Neutrophil (primary cell): Measurements from ENCODE around the gene UPK3B.
"Not testable (repeated sequence)": the region's sequence is repeated elsewhere in the genome, so short reads cannot be mapped to it uniquely, and the experiment has no call there.

Source experiments
- H3K27ac ChIP-seq: fragments of 200-600 bp; sonication (generic); 2 replicates; pipeline ENCODE4 v1.5.1; 2016; ENCODE audit warnings: mild to moderate bottlenecking, moderate library complexity
- H3K27me3 ChIP-seq: fragments of 200-600 bp; sonication (generic); 2 replicates; pipeline ENCODE4 v1.6.0; 2016; ENCODE audit warnings: mild to moderate bottlenecking
- H3K36me3 ChIP-seq: fragments of 200-600 bp; sonication (generic); 2 replicates; pipeline ENCODE4 v1.5.1; 2017
- H3K4me1 ChIP-seq, 2 experiments: fragments of 200-600 bp in 1 of 2; sonication (generic) in 1 of 2; 1 replicate in 1 of 2; 2 replicates in 1 of 2; pipeline versions ENCODE4 v1.5.1 to v1.6.1; 2013 to 2016; ENCODE audit warnings: low read depth in 1 of 2, low read length in 1 of 2, mild to moderate bottlenecking in 1 of 2, moderate library complexity in 1 of 2; ENCODE audit not compliant: control insufficient read depth in 1 of 2, insufficient read depth in 1 of 2
- H3K4me3 ChIP-seq, 2 experiments: fragments of 200-600 bp in 1 of 2; sonication (generic) in 1 of 2; 1 replicate in 1 of 2; 2 replicates in 1 of 2; pipeline ENCODE4 v1.5.1; 2013 to 2016; ENCODE audit warnings: low read depth in 1 of 2, low read length in 1 of 2, mild to moderate bottlenecking in 1 of 2, moderate library complexity in 1 of 2
- H3K9me3 ChIP-seq: fragments of 200-600 bp; sonication (generic); 2 replicates; pipeline ENCODE4 v1.5.1; 2016
- CTCF ChIP-seq: fragments of 200-600 bp; sonication (generic); IDR thresholded peaks from 2 replicates; pipeline ENCODE4 v1.5.1; 2016; ENCODE audit warnings: antibody characterized with exemption

UPK3B gene

GRCh38 chr7:76514926-76515771 is 4.8 kb downstream of the UPK3B start:
- Histone ChIP-seq H3K4me1 (no peaks in the 10 kb centered on the region), H3K9me3 (no peaks in the 10 kb centered on the region), H3K4me3 (no peak overlapping the region), H3K27ac (no peak overlapping the region), H3K27me3 (peaks cover 2% of the 10 kb centered on the region), H3K36me3 (no peaks in the 10 kb centered on the region)
- no peak for TF ChIP-seq CTCF

GRCh38 chr7:76515999-76516443 is 5.7 kb downstream of the UPK3B start:
- Histone ChIP-seq H3K27me3 (no peaks in the 10 kb centered on the region), H3K36me3 (no peaks in the 10 kb centered on the region), H3K4me3 (no peak overlapping the region), H3K9me3 (no peaks in the 10 kb centered on the region), H3K4me1 (no peaks in the 10 kb centered on the region), H3K27ac (no peak overlapping the region)
- peak; percentile 23 for TF ChIP-seq CTCF

GRCh38 chr7:76516932-76517331 is 6.6 kb downstream of the UPK3B start:
- not testable (repeated sequence) for H3K4me3 ChIP-seq, H3K36me3 ChIP-seq, H3K9me3 ChIP-seq, H3K4me1 ChIP-seq, H3K27ac ChIP-seq, H3K27me3 ChIP-seq

- not testable (repeated sequence) for H3K27me3 ChIP-seq, H3K36me3 ChIP-seq, H3K4me1 ChIP-seq, H3K27ac ChIP-seq, H3K4me3 ChIP-seq, H3K9me3 ChIP-seq
These were observed 15.8 kb downstream of the UPK3B start for GRCh38 chr7:76526183-76526582.

GRCh38 chr7:76531643-76532042 is 21.3 kb downstream of the UPK3B start:
- not testable (repeated sequence) for H3K36me3 ChIP-seq, H3K9me3 ChIP-seq, H3K27me3 ChIP-seq, H3K4me1 ChIP-seq, H3K27ac ChIP-seq, H3K4me3 ChIP-seq

- not testable (repeated sequence) for H3K9me3 ChIP-seq, H3K27me3 ChIP-seq, H3K36me3 ChIP-seq, H3K27ac ChIP-seq, H3K4me3 ChIP-seq, H3K4me1 ChIP-seq
These were observed 32.8 kb downstream of the UPK3B start, which contains the start of gene SPDYE16 for GRCh38 chr7:76543197-76543596. TSS of gene SPDYE16 (minus strand) at chr7:76543297. CDS start at chr7:76541459, 1,838 bp downstream.

GRCh38 chr7:76549025-76549854 is 38.9 kb downstream of the UPK3B start:
- not testable (repeated sequence) for H3K27me3 ChIP-seq, H3K4me1 ChIP-seq, H3K9me3 ChIP-seq, H3K36me3 ChIP-seq
- peak overlapping the region; percentile 71 to 86 for H3K4me3 ChIP-seq
- H3K27ac ChIP-seq, result peak overlapping the region; percentile 93

GRCh38 chr7:76549855-76550248 is 39.5 kb downstream of the UPK3B start:
- Histone ChIP-seq H3K4me3 (peak overlapping the region; percentile 71 to 86), H3K27ac (peak overlapping the region; percentile 93)
- not testable (repeated sequence) for H3K27me3 ChIP-seq, H3K36me3 ChIP-seq, H3K4me1 ChIP-seq, H3K9me3 ChIP-seq

- not testable (repeated sequence) for H3K4me1 ChIP-seq, H3K4me3 ChIP-seq, H3K27me3 ChIP-seq, H3K9me3 ChIP-seq, H3K27ac ChIP-seq, H3K36me3 ChIP-seq
These were observed 41.6 kb downstream of the UPK3B start for GRCh38 chr7:76551992-76552391.

- not testable (repeated sequence) for H3K4me1 ChIP-seq, H3K36me3 ChIP-seq, H3K4me3 ChIP-seq, H3K27me3 ChIP-seq, H3K9me3 ChIP-seq, H3K27ac ChIP-seq
These were observed 49.3 kb downstream of the UPK3B start for GRCh38 chr7:76559685-76560084.

- H3K4me1 ChIP-seq, H3K27ac ChIP-seq, H3K27me3 ChIP-seq, H3K9me3 ChIP-seq, H3K4me3 ChIP-seq, H3K36me3 ChIP-seq: not testable (repeated sequence)
These were observed 49.8 kb downstream of the UPK3B start for GRCh38 chr7:76560157-76560556.
